SU-DHL-6 (cell line): ENCODE measurements around the gene CLDN1.

Experiments
- CTCF ChIP-seq: fragments of 200-600 bp; sonication (generic); IDR thresholded peaks from one replicate; pipeline ENCODE4 v1.5.1; 2017; ENCODE audit warnings: antibody characterized with exemption, mild to moderate bottlenecking, low read length, moderate library complexity; ENCODE audit not compliant: insufficient read depth, poor library complexity, severe bottlenecking
- EZH2phosphoT487 ChIP-seq: fragments of 200-600 bp; sonication (generic), shearing (Covaris generic); conservative IDR thresholded peaks from 2 replicates; pipeline ENCODE4 v1.6.1; 2018; ENCODE audit warnings: mild to moderate bottlenecking, antibody characterized with exemption, low read length, moderate library complexity, mixed read lengths

- TF ChIP-seq CTCF (no peak), EZH2phosphoT487 (no peak)
These were observed 17.8 kb upstream of the CLDN1 start for GRCh38 chr3:190340071-190340470.
